ENCODE data around the gene RNF31. TPM values are rescaled to one million over a fixed set of nuclear protein-coding genes. Genes with fewer than 3 reads are reported as not detected.
A peak's percentile ranks its signal among the peaks of the same experiment; 100 is the strongest.

Gene RNF31
- total and polyA plus RNA-seq, 2 of the 13 experiments (the other 11 are each of a cell fraction or from before 2014, with no cell fraction given) = 48.2 to 86.8 TPM

- TF ChIP-seq ZNF543 (CRISPR knock-in tag; IDR thresholded peaks at IDR 0.05) = peak; percentile 93
- no peak for TF ChIP-seq ZEB1 (IDR thresholded peaks at IDR 0.05; ENCODE audit: insufficient replicate concordance, low read depth)
- peak; percentile 99 for TF ChIP-seq RBFOX2 (IDR thresholded peaks at IDR 0.05; ENCODE audit: low read depth, low read length)
- TF ChIP-seq CBFB (CRISPR knock-in tag; IDR thresholded peaks at IDR 0.05) = peak; percentile 99
- no peak for TF ChIP-seq MAFK (conservative IDR thresholded peaks at IDR 0.05 in 1 of 2, IDR thresholded peaks at IDR 0.05 in 1 of 2; ENCODE audit: low read length in 2 of 2)
- peak; percentile 99 for TF ChIP-seq ETV6 (CRISPR knock-in tag; conservative IDR thresholded peaks at IDR 0.05)
- TF ChIP-seq RAD21 (CRISPR knock-in tag; IDR thresholded peaks at IDR 0.05) = peak; percentile 77
- peak; percentile 98 for TF ChIP-seq ZNF33B (CRISPR knock-in tag; IDR thresholded peaks at IDR 0.05)
- TF ChIP-seq ZMYM2 (CRISPR knock-in tag; IDR thresholded peaks at IDR 0.05) = 0 out of 2 replicates have a peak, but pooled peaks have one; percentile 37
- TF ChIP-seq FOXC1 (CRISPR knock-in tag; IDR thresholded peaks at IDR 0.05; ENCODE audit: borderline replicate concordance) = peak; percentile 99
- peak; percentile 98 for TF ChIP-seq ZNF224 (CRISPR knock-in tag; IDR thresholded peaks at IDR 0.05)
- peak; percentile 82 for TF ChIP-seq TEF (CRISPR knock-in tag; IDR thresholded peaks at IDR 0.05)
- TF ChIP-seq ZNF383 (CRISPR knock-in tag; IDR thresholded peaks at IDR 0.05; ENCODE audit: borderline replicate concordance) = peak; percentile 95
- peak; percentile 100 for TF ChIP-seq ZNF772 (CRISPR knock-in tag; IDR thresholded peaks at IDR 0.05)
- TF ChIP-seq TEAD2 (CRISPR knock-in tag; IDR thresholded peaks at IDR 0.05) = no peak
- peak; percentile 96 for TF ChIP-seq ISL2 (CRISPR knock-in tag; IDR thresholded peaks at IDR 0.05)
- TF ChIP-seq RNF2 (conservative IDR thresholded peaks at IDR 0.05; ENCODE audit: low read depth) = peak; percentile 92
- peak; percentile 99 for TF ChIP-seq ZNF407 (CRISPR knock-in tag; IDR thresholded peaks at IDR 0.05; ENCODE audit: not compliant biosample characterization)
- no peak for TF ChIP-seq GFI1 (CRISPR knock-in tag; IDR thresholded peaks at IDR 0.05; ENCODE audit: borderline replicate concordance)
- TF ChIP-seq REXO4 (CRISPR knock-in tag; IDR thresholded peaks at IDR 0.05; ENCODE audit: borderline replicate concordance) = peak; percentile 83
- no peak for TF ChIP-seq HDAC6 (IDR thresholded peaks at IDR 0.05; ENCODE audit: low read depth, low read length)
These were observed 41.2 kb downstream of the RNF31 start, which contains the start of gene IPO4 (continued) for GRCh38 chr14:24188251-24189058.

All from HepG2 (cell line).